ENCODE measurements around the gene KY. TPM values are rescaled to one million over a fixed set of nuclear protein-coding genes. Genes with fewer than 3 reads are reported as not detected.

The KY gene
- total and polyA plus RNA-seq, 2 of the 13 experiments (the other 11 are each of a cell fraction or from before 2014, with no cell fraction given), result not detected

- intact Hi-C loops (cut with micrococcal nuclease; ENCODE audit: unreplicated experiment), result no loop called here
- no peak for TF ChIP-seq HMGA1 (CRISPR knock-in tag; conservative IDR thresholded peaks at IDR 0.05)
- TF ChIP-seq ZNF136 (CRISPR knock-in tag; IDR thresholded peaks at IDR 0.05; ENCODE audit: low read depth), result no peak
- TF ChIP-seq ZUFSP (CRISPR knock-in tag; IDR thresholded peaks at IDR 0.05; ENCODE audit: borderline replicate concordance), result no peak
- no peak for TF ChIP-seq ZNF839 (CRISPR knock-in tag; IDR thresholded peaks at IDR 0.05; ENCODE audit: borderline replicate concordance)
- no peak for TF ChIP-seq ZNF75D (CRISPR knock-in tag; IDR thresholded peaks at IDR 0.05; ENCODE audit: borderline replicate concordance)
- TF ChIP-seq ZFY (CRISPR knock-in tag; IDR thresholded peaks at IDR 0.05), result no peak
- TF ChIP-seq MED8 (CRISPR knock-in tag; IDR thresholded peaks at IDR 0.05; ENCODE audit: insufficient replicate concordance), result no peak
- no peak for TF ChIP-seq MBNL3 (CRISPR knock-in tag; conservative IDR thresholded peaks at IDR 0.05)
- TF ChIP-seq CENPX (CRISPR knock-in tag; IDR thresholded peaks at IDR 0.05), result no peak
- TF ChIP-seq MBD4 (IDR thresholded peaks at IDR 0.05; ENCODE audit: borderline replicate concordance, low read length), result no peak
- TF ChIP-seq ELK4 (CRISPR knock-in tag; IDR thresholded peaks at IDR 0.05; ENCODE audit: borderline replicate concordance), result no peak
- TF ChIP-seq POLR2AphosphoS5 (IDR thresholded peaks at IDR 0.05; ENCODE audit: low read depth, low read length), result no peak
- no peak for TF ChIP-seq YY1 (IDR thresholded peaks at IDR 0.05; ENCODE audit: insufficient read depth, insufficient replicate concordance, low read depth, low read length)
- POLR2A ChIA-PET, result no interaction called here
- H3K27me3 ChIP-seq (ENCODE audit: control insufficient read depth in 1 of 2, insufficient read depth in 2 of 2, low read length in 2 of 2), result peaks cover 2 to 5% of the 10 kb centered on the region in 2 experiments; a peak in 1 of 5 replicates
- in situ Hi-C loops (cut with HindIII; ENCODE audit: extremely low pct_ligation_motif_present, low pct_unique_long_range_greater_than_20kb), result no loop called here
- ATAC-seq, result no peak
- no peak overlapping the region for H2AFZ ChIP-seq (ENCODE audit: low read length)
- no peak overlapping the region for H3K4me3 ChIP-seq (replicated peaks in 1 of 3; ENCODE audit: insufficient read depth in 1 of 3, low read depth in 2 of 3, low read length in 3 of 3)
- no peaks in the 10 kb centered on the region for H3K4me1 ChIP-seq (ENCODE audit: insufficient read depth, low read length)
- no peak overlapping the region for H3K9ac ChIP-seq (ENCODE audit: insufficient read depth, low read depth, low read length)
- H3K4me2 ChIP-seq (ENCODE audit: low read depth, low read length), result no peak overlapping the region
- H4K20me1 ChIP-seq (ENCODE audit: insufficient read depth, low read length), result no peaks in the 10 kb centered on the region
- H3K36me3 ChIP-seq (replicated peaks in 1 of 2; ENCODE audit: control insufficient read depth in 1 of 2, insufficient read depth in 2 of 2, low read length in 2 of 2), result no peaks in the 10 kb centered on the region
- WGBS (ENCODE audit: low lambda C conversion rate), result 32% methylated on average over 4 of the region's 4 CpGs
- no TSS peak for BruUV-seq (replicated peaks)
- H3K79me2 ChIP-seq (ENCODE audit: insufficient read depth, low read length), result no peaks in the 10 kb centered on the region
- no peak for FAIRE-seq
- H3K9me3 ChIP-seq (ENCODE audit: low read length), result no peaks in the 10 kb centered on the region
- DNase-seq (ENCODE audit: low spot score), result no peak
- H3K27ac ChIP-seq (ENCODE audit: extremely low read length, insufficient read depth, low read length), result no peak overlapping the region
- CTCF ChIA-PET (ENCODE audit: low intra/inter-chr PET ratio, low total read pairs), result no interaction called here
Observed at GRCh38 chr3:134696155-134696554, 45.3 kb upstream of the KY start.
